GM12801 (cell line): ENCODE results near the gene SCRN1.

Source experiments
- CTCF ChIP-seq: IDR thresholded peaks from one replicate; pipeline ENCODE4 v1.5.1; 2011; ENCODE audit warnings: control low read depth; ENCODE audit not compliant: insufficient read length; ENCODE audit errors: extremely low read depth

The SCRN1 gene

GRCh38 chr7:29922921-29923700 lies 66.5 kb downstream of the SCRN1 start:
- TF ChIP-seq CTCF: no peak

- TF ChIP-seq CTCF: peak; percentile 89
Measured at GRCh38 chr7:29921404-29922010, 68.1 kb downstream of the SCRN1 start.

- no peak for TF ChIP-seq CTCF
Measured at GRCh38 chr7:29920491-29920890, 69.1 kb downstream of the SCRN1 start.

- TF ChIP-seq CTCF: no peak
Measured at GRCh38 chr7:29919790-29920189, 69.8 kb downstream of the SCRN1 start.

- no peak for TF ChIP-seq CTCF
Measured at GRCh38 chr7:29918850-29919249, 70.8 kb downstream of the SCRN1 start.

GRCh38 chr7:29917641-29918040 lies 72.0 kb downstream of the SCRN1 start:
- no peak for TF ChIP-seq CTCF

GRCh38 chr7:29915481-29916215 lies 74.0 kb downstream of the SCRN1 start:
- no peak for TF ChIP-seq CTCF
